CD14-positive monocyte (primary cell): ENCODE measurements around the gene BTAF1. TPM values are rescaled to one million over a fixed set of nuclear protein-coding genes. Genes with fewer than 3 reads are reported as not detected.

Experiments
- DNase-seq, 3 donors: peaks; one replicate each; pipeline ENCODE4 v3.0.0-alpha.2; 2011 to 2022
- H2AFZ ChIP-seq: 2 replicates; pipeline ENCODE4 v1.6.0; 2012; ENCODE audit warnings: mild to moderate bottlenecking, low read depth, low read length, inconsistent platforms; ENCODE audit not compliant: insufficient read depth, poor library complexity, severe bottlenecking
- H3K27ac ChIP-seq, 2 donors: 1 replicate in 1 of 2; 2 replicates in 1 of 2; pipeline ENCODE4 v1.5.1; 2012 to 2013; ENCODE audit warnings: low read length in 2 of 2, control low read depth in 1 of 2, inconsistent platforms in 1 of 2, low read depth in 1 of 2, mild to moderate bottlenecking in 1 of 2
- H3K27me3 ChIP-seq, 2 donors: one replicate each; pipeline versions ENCODE4 v1.6.0 to v1.6.1; 2011 to 2013; ENCODE audit warnings: low read length in 2 of 2; ENCODE audit not compliant: control insufficient read depth in 2 of 2, insufficient read depth in 2 of 2
- H3K36me3 ChIP-seq, 2 donors: replicated peaks in 1 of 2; 1 replicate in 1 of 2; 2 replicates in 1 of 2; pipeline versions ENCODE4 v1.5.1 to v1.6.1; 2012 to 2013; ENCODE audit warnings: low read length in 2 of 2, control low read depth in 1 of 2, inconsistent platforms in 1 of 2, mild to moderate bottlenecking in 1 of 2; ENCODE audit not compliant: insufficient read depth in 2 of 2, control insufficient read depth in 1 of 2
- H3K4me1 ChIP-seq, 2 donors: 1 replicate in 1 of 2; 2 replicates in 1 of 2; pipeline versions ENCODE4 v1.5.1 to v1.6.1; 2012 to 2013; ENCODE audit warnings: low read length in 2 of 2, control low read depth in 1 of 2, inconsistent platforms in 1 of 2, mild to moderate bottlenecking in 1 of 2, moderate library complexity in 1 of 2; ENCODE audit not compliant: insufficient read depth in 2 of 2, control insufficient read depth in 1 of 2
- H3K4me2 ChIP-seq: replicated peaks from 2 replicates; pipeline ENCODE3; 2012; ENCODE audit warnings: low read length, moderate library complexity, mild to moderate bottlenecking; ENCODE audit not compliant: poor library complexity, severe bottlenecking; ENCODE audit errors: extremely low read depth
- H3K4me3 ChIP-seq, 3 experiments: fragments of 200-600 bp in 1 of 3; sonication (generic) in 1 of 3; replicated peaks in 1 of 3; 1 replicate in 2 of 3; 2 replicates in 1 of 3; pipeline ENCODE4 v1.5.1; 2011 to 2013; ENCODE audit warnings: low read length in 3 of 3, mild to moderate bottlenecking in 3 of 3, control low read depth in 2 of 3, low read depth in 2 of 3, inconsistent platforms in 1 of 3, moderate library complexity in 1 of 3
- H3K79me2 ChIP-seq: 2 replicates; pipeline ENCODE4 v1.6.0; 2012; ENCODE audit warnings: mild to moderate bottlenecking, control low read depth, inconsistent platforms, low read length, moderate library complexity; ENCODE audit not compliant: insufficient read depth
- H3K9ac ChIP-seq: 2 replicates; pipeline ENCODE4 v1.6.0; 2017; ENCODE audit warnings: low read length, mild to moderate bottlenecking; ENCODE audit not compliant: insufficient read depth, poor library complexity, severe bottlenecking
- H3K9me3 ChIP-seq, 2 donors: replicated peaks in 1 of 2; 1 replicate in 1 of 2; 2 replicates in 1 of 2; pipeline versions ENCODE4 v1.5.1 to v1.6.1; 2012 to 2013; ENCODE audit warnings: low read length in 2 of 2, control low read depth in 1 of 2; ENCODE audit not compliant: control insufficient read depth in 1 of 2, insufficient read depth in 1 of 2
- H4K20me1 ChIP-seq: 2 replicates; pipeline ENCODE4 v1.6.0; 2012; ENCODE audit warnings: mild to moderate bottlenecking, low read length, control low read depth, moderate library complexity; ENCODE audit not compliant: insufficient read depth
- H3K27ac Mint-ChIP-seq, 7 donors: one replicate each; pipeline ENCODE4 v1.8.0; 2020; ENCODE audit warnings: mild to moderate bottlenecking in 7 of 7, mixed read lengths in 7 of 7, moderate library complexity in 6 of 7, inconsistent platforms in 2 of 7
- H3K27me3 Mint-ChIP-seq, 3 donors: one replicate each; pipeline ENCODE4 v1.8.0; 2021 to 2022; ENCODE audit warnings: low read depth in 3 of 3, mild to moderate bottlenecking in 3 of 3, mixed read lengths in 3 of 3, moderate library complexity in 3 of 3, inconsistent platforms in 1 of 3
- H3K36me3 Mint-ChIP-seq, 2 donors: one replicate each; pipeline ENCODE4 v1.8.0; 2020; ENCODE audit warnings: mixed read lengths in 2 of 2, inconsistent platforms in 1 of 2, mild to moderate bottlenecking in 1 of 2
- H3K4me1 Mint-ChIP-seq: one replicate; pipeline ENCODE4 v1.8.0; 2020; ENCODE audit warnings: mild to moderate bottlenecking, mixed read lengths
- H3K4me3 Mint-ChIP-seq, 2 donors: one replicate each; pipeline ENCODE4 v1.8.0; 2020; ENCODE audit warnings: mild to moderate bottlenecking in 2 of 2, mixed read lengths in 2 of 2, moderate library complexity in 1 of 2
- H3K9me3 Mint-ChIP-seq, 7 donors: one replicate each; pipeline ENCODE4 v1.8.0; 2020 to 2022; ENCODE audit warnings: mixed read lengths in 7 of 7, mild to moderate bottlenecking in 6 of 7, moderate library complexity in 6 of 7, inconsistent platforms in 2 of 7
- WGBS: methylation state at CpG from one replicate; pipeline ENCODE4 v1.1.5; 2013; ENCODE audit warnings: missing lambda C conversion rate; ENCODE audit not compliant: insufficient coverage; 5-methylcytosine and 5-hydroxymethylcytosine counted together
- intact Hi-C, 2 donors: fragments of 100-400 bp; cut with micrococcal nuclease; formaldehyde crosslinking; loops; one replicate each; pipeline versions ENCODE4 v1.15.0 to v1.15.1; 2023
- polyA plus RNA-seq, 3 donors: library from polyadenylated mRNA; depleted of rRNA in 1 of 3; unstranded in 2 of 3; stranded (reverse) in 1 of 3; fragments of 300-500 nt in 2 of 3; fragments of >200 nt in 1 of 3; fragmentation: Illumina TruSeq in 2 of 3; gene quantifications; 1 replicate in 2 of 3; 2 replicates in 1 of 3; pipeline ENCODE4 v1.2.3, GENCODE V29; 2012 to 2021
- TF ChIP-seq, protein P1 (sequence below): fragments of 200-600 bp; IDR thresholded peaks from one replicate; pipeline ENCODE4 v1.8.0; 2022; ENCODE audit warnings: antibody characterized with exemption, mild to moderate bottlenecking

Gene BTAF1
- polyA plus RNA-seq, 3 donors = 3.7 to 59.8 (median 5.1) TPM

DNA sequence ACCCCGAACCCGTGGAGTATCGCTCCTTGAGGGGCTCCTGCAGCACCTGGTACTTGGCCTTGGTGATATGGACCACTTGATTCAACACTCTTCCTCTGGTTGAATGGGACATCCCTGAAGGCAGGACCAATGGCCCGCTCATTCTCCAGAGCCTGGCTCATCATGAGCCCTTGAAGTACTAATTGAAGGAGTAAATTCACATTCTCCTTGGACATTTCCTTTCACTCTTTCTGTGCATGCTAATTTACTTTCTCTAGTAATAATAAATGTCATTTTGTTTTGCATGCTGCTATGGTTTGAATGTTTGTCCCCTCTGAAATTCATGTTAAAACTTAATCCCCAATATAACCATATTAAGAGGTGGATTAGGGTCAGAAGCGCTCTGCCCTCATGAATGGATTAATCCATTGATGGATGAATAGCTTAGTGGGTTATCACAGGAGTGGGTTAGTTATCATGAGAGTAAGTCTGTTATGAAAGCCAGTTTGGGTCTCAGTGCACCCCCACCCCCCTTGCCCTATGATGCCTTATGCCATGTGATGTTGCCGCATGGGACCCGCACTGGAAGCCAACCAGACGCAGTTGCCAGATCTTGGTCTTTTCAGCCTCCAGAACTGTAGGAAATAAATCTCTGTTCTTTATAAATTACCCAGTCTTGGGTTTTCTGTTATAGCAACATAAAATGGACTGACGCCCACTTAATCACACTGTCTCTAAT lies 38.0 kb upstream of the BTAF1 start:
- H3K9me3 Mint-ChIP-seq = peaks cover 0 to 9% (median 3%) of the 10 kb centered on the region in 7 donors
- H4K20me1 ChIP-seq = no peaks in the 10 kb centered on the region
- peaks cover 8 to 13% of the 10 kb centered on the region in 2 donors for H3K4me1 ChIP-seq
- peaks cover 18 to 33% (median 20%) of the 10 kb centered on the region in 3 donors for H3K27me3 Mint-ChIP-seq
- no peak overlapping the region for H3K27ac ChIP-seq
- H2AFZ ChIP-seq = no peak overlapping the region
- peaks cover 14% of the 10 kb centered on the region for H3K4me1 Mint-ChIP-seq
- no peak overlapping the region for H3K4me3 ChIP-seq
- TF ChIP-seq, protein P1, sequence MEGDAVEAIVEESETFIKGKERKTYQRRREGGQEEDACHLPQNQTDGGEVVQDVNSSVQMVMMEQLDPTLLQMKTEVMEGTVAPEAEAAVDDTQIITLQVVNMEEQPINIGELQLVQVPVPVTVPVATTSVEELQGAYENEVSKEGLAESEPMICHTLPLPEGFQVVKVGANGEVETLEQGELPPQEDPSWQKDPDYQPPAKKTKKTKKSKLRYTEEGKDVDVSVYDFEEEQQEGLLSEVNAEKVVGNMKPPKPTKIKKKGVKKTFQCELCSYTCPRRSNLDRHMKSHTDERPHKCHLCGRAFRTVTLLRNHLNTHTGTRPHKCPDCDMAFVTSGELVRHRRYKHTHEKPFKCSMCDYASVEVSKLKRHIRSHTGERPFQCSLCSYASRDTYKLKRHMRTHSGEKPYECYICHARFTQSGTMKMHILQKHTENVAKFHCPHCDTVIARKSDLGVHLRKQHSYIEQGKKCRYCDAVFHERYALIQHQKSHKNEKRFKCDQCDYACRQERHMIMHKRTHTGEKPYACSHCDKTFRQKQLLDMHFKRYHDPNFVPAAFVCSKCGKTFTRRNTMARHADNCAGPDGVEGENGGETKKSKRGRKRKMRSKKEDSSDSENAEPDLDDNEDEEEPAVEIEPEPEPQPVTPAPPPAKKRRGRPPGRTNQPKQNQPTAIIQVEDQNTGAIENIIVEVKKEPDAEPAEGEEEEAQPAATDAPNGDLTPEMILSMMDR = no peak
- WGBS = 100% methylated on average over 3 of the region's 9 CpGs
- no peaks in the 10 kb centered on the region for H3K9me3 ChIP-seq
- no peak overlapping the region for H3K9ac ChIP-seq
- no peaks in the 10 kb centered on the region for H3K79me2 ChIP-seq
- H3K36me3 Mint-ChIP-seq = peaks cover 3% of the 10 kb centered on the region in 2 donors
- H3K4me3 Mint-ChIP-seq = no peak overlapping the region
- peaks cover 5 to 28% of the 10 kb centered on the region in 2 donors for H3K27me3 ChIP-seq
- no peaks in the 10 kb centered on the region for H3K36me3 ChIP-seq
- H3K27ac Mint-ChIP-seq = no peak overlapping the region
- intact Hi-C loops = no loop called here
- no peak for DNase-seq
- no peak overlapping the region for H3K4me2 ChIP-seq

DNA sequence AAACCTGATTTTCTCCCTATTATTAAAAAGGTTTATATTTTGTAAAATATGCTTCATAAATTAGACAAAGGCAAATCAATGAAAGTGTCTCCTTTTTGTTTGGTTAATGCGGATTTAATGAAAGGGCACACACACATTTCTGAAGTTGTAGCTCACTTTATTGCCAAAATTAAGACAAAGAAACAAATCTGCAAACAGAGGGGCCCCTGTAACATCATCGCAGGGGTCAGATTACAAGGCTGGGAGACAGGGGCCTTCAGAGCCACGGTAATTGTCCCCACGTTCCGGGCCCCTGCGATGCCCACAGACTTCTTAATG lies 36.7 kb upstream of the BTAF1 start:
- peaks cover 18 to 31% (median 20%) of the 10 kb centered on the region in 3 donors for H3K27me3 Mint-ChIP-seq
- intact Hi-C loops = no loop called here
- Histone ChIP-seq H3K27ac (no peak overlapping the region), H3K9ac (peak overlapping the region; percentile 60), H2AFZ (peak overlapping the region; percentile 74), H3K79me2 (no peaks in the 10 kb centered on the region), H3K4me3 (peak overlapping the region; percentile 47 to 80 (median 50)), H3K36me3 (no peaks in the 10 kb centered on the region), H3K4me1 (peaks cover 8 to 13% of the 10 kb centered on the region in 2 donors), H3K9me3 (no peaks in the 10 kb centered on the region), H3K27me3 (peaks cover 5 to 28% of the 10 kb centered on the region in 2 donors), H4K20me1 (no peaks in the 10 kb centered on the region), H3K4me2 (peak overlapping the region; percentile 92)
- peaks cover 14% of the 10 kb centered on the region for H3K4me1 Mint-ChIP-seq
- DNase-seq = no peak
- WGBS = 8% methylated on average over 5 of the region's 6 CpGs
- H3K27ac Mint-ChIP-seq = no peak overlapping the region
- TF ChIP-seq, protein P1 = no peak
- peak overlapping the region; percentile 92 to 96 for H3K4me3 Mint-ChIP-seq
- peaks cover 3% of the 10 kb centered on the region in 2 donors for H3K36me3 Mint-ChIP-seq
- peaks cover 0 to 3% (median 2%) of the 10 kb centered on the region in 7 donors for H3K9me3 Mint-ChIP-seq
